ENCODE data around the gene FKBP5.

FKBP5 gene

GRCh38 chr6:35722121-35722761 is 33.5 kb upstream of the FKBP5 start:
- no peak for ATAC-seq

GRCh38 chr6:35719830-35720733 is 31.4 kb upstream of the FKBP5 start:
- peak; percentile 42 for ATAC-seq
- TF ChIP-seq GLIS3 (CRISPR knock-in tag; IDR thresholded peaks at IDR 0.05): no peak
- TF ChIP-seq ZNF8 (CRISPR knock-in tag; IDR thresholded peaks at IDR 0.05): no peak
- TF ChIP-seq ESRRG (CRISPR knock-in tag; IDR thresholded peaks at IDR 0.05): no peak
- no peak for TF ChIP-seq ZFP3 (CRISPR knock-in tag; IDR thresholded peaks at IDR 0.05)
- TF ChIP-seq TCF4 (CRISPR knock-in tag; IDR thresholded peaks at IDR 0.05; ENCODE audit: borderline replicate concordance): no peak
- no peak for TF ChIP-seq ARNTL (CRISPR knock-in tag; IDR thresholded peaks at IDR 0.05; ENCODE audit: borderline replicate concordance, low read depth)
- TF ChIP-seq RARB (CRISPR knock-in tag; IDR thresholded peaks at IDR 0.05): no peak
- TF ChIP-seq ZNF565 (CRISPR knock-in tag; conservative IDR thresholded peaks at IDR 0.05; ENCODE audit: low read depth): no peak
- no peak for TF ChIP-seq PATZ1 (CRISPR knock-in tag; IDR thresholded peaks at IDR 0.05; ENCODE audit: borderline replicate concordance)
- TF ChIP-seq ZFP30 (CRISPR knock-in tag; IDR thresholded peaks at IDR 0.05): no peak
- TF ChIP-seq SNAI2 (CRISPR knock-in tag; IDR thresholded peaks at IDR 0.05): no peak
- TF ChIP-seq CSRNP3 (CRISPR knock-in tag; IDR thresholded peaks at IDR 0.05): no peak
- TF ChIP-seq POU6F1 (CRISPR knock-in tag; IDR thresholded peaks at IDR 0.05; ENCODE audit: borderline replicate concordance, low read depth): no peak
- TF ChIP-seq TOX (CRISPR knock-in tag; IDR thresholded peaks at IDR 0.05; ENCODE audit: borderline replicate concordance): no peak

More at GRCh38 chr6:35722121-35722761, 33.5 kb upstream of the FKBP5 start:
- TF ChIP-seq ZFP3 (CRISPR knock-in tag; IDR thresholded peaks at IDR 0.05) (no peak), ARNTL (CRISPR knock-in tag; IDR thresholded peaks at IDR 0.05; ENCODE audit: borderline replicate concordance, low read depth) (no peak), POU6F1 (CRISPR knock-in tag; IDR thresholded peaks at IDR 0.05; ENCODE audit: borderline replicate concordance, low read depth) (no peak), CSRNP3 (CRISPR knock-in tag; IDR thresholded peaks at IDR 0.05) (no peak), TCF4 (CRISPR knock-in tag; IDR thresholded peaks at IDR 0.05; ENCODE audit: borderline replicate concordance) (no peak), PPARA (CRISPR knock-in tag; IDR thresholded peaks at IDR 0.05; ENCODE audit: borderline replicate concordance) (no peak), SNAI2 (CRISPR knock-in tag; IDR thresholded peaks at IDR 0.05) (no peak), TSHZ2 (CRISPR knock-in tag; IDR thresholded peaks at IDR 0.05) (no peak), BACH2 (CRISPR knock-in tag; IDR thresholded peaks at IDR 0.05; ENCODE audit: borderline replicate concordance) (no peak), ZNF565 (CRISPR knock-in tag; conservative IDR thresholded peaks at IDR 0.05; ENCODE audit: low read depth) (no peak), OSR1 (CRISPR knock-in tag; IDR thresholded peaks at IDR 0.05) (no peak), ESRRG (CRISPR knock-in tag; IDR thresholded peaks at IDR 0.05) (no peak), ISL1 (CRISPR knock-in tag; IDR thresholded peaks at IDR 0.05) (no peak), ZC3H10 (CRISPR knock-in tag; IDR thresholded peaks at IDR 0.05) (no peak), CSDC2 (CRISPR knock-in tag; IDR thresholded peaks at IDR 0.05) (no peak), ZFP30 (CRISPR knock-in tag; IDR thresholded peaks at IDR 0.05) (no peak)
